Measurements from ENCODE around the gene PRR13. TPM values are rescaled to one million over a fixed set of nuclear protein-coding genes. Genes with fewer than 3 reads are reported as not detected.

Gene PRR13
- total and polyA plus RNA-seq, 4 donors = 94.6 to 224 (median 105) TPM

GRCh38 chr12:53463802-53464560 lies 22.4 kb downstream of the PRR13 start:
- H3K27me3 ChIP-seq (ENCODE audit: control insufficient read depth in 1 of 2, insufficient read depth in 2 of 2, low read length in 1 of 2) = no peaks in the 10 kb centered on the region
- no peak for ATAC-seq (ENCODE audit: low FRiP score)
- peaks cover 16 to 30% of the 10 kb centered on the region in 2 donors for H3K36me3 ChIP-seq (ENCODE audit: control insufficient read depth in 1 of 2, insufficient read depth in 2 of 2, low read length in 1 of 2)
- no peak overlapping the region for H3K4me3 ChIP-seq (ENCODE audit: low read length in 2 of 2)
- intact Hi-C loops (cut with DNase I) = no loop called here
- H3K9me3 ChIP-seq (ENCODE audit: control insufficient read depth, low read length) = no peaks in the 10 kb centered on the region
- DNase-seq = no peak
- no peak overlapping the region for H3K27ac ChIP-seq (ENCODE audit: low read depth in 1 of 2, low read length in 2 of 2)
- no peaks in the 10 kb centered on the region for H3K4me1 ChIP-seq (ENCODE audit: control insufficient read depth in 1 of 2, insufficient read depth in 2 of 2, low read length in 2 of 2)
- WGBS, 2 donors = 49 to 53% methylated on average over 5 of the region's 5 CpGs

- Histone ChIP-seq H3K9me3 (ENCODE audit: control insufficient read depth, low read length) (no peaks in the 10 kb centered on the region), H3K4me3 (ENCODE audit: low read length in 2 of 2) (no peak overlapping the region), H3K36me3 (ENCODE audit: control insufficient read depth in 1 of 2, insufficient read depth in 2 of 2, low read length in 1 of 2) (peaks cover 14 to 30% of the 10 kb centered on the region in 2 donors), H3K27ac (ENCODE audit: low read depth in 1 of 2, low read length in 2 of 2) (no peak overlapping the region), H3K4me1 (ENCODE audit: control insufficient read depth in 1 of 2, insufficient read depth in 2 of 2, low read length in 2 of 2) (no peaks in the 10 kb centered on the region), H3K27me3 (ENCODE audit: control insufficient read depth in 1 of 2, insufficient read depth in 2 of 2, low read length in 1 of 2) (no peaks in the 10 kb centered on the region)
- DNase-seq (no peak), ATAC-seq (ENCODE audit: low FRiP score) (no peak)
- intact Hi-C loops (cut with DNase I) = no loop called here
- WGBS, 2 donors = 84 to 87% methylated on average over 11 of the region's 11 CpGs
These were observed 23.3 kb downstream of the PRR13 start for GRCh38 chr12:53464685-53465418.

- Histone ChIP-seq H3K4me3 (ENCODE audit: low read length in 2 of 2) (no peak overlapping the region), H3K36me3 (ENCODE audit: control insufficient read depth in 1 of 2, insufficient read depth in 2 of 2, low read length in 1 of 2) (peaks cover 14 to 30% of the 10 kb centered on the region in 2 donors), H3K4me1 (ENCODE audit: control insufficient read depth in 1 of 2, insufficient read depth in 2 of 2, low read length in 2 of 2) (no peaks in the 10 kb centered on the region), H3K27me3 (ENCODE audit: control insufficient read depth in 1 of 2, insufficient read depth in 2 of 2, low read length in 1 of 2) (no peaks in the 10 kb centered on the region), H3K27ac (ENCODE audit: low read depth in 1 of 2, low read length in 2 of 2) (no peak overlapping the region), H3K9me3 (ENCODE audit: control insufficient read depth, low read length) (no peaks in the 10 kb centered on the region)
- 48 to 51% methylated on average over 2 of the region's 2 CpGs for WGBS, 2 donors
- DNase-seq (no peak), ATAC-seq (ENCODE audit: low FRiP score) (no peak)
- intact Hi-C loops (cut with DNase I) = no loop called here
These were observed 24.1 kb downstream of the PRR13 start for GRCh38 chr12:53465679-53466078.

GRCh38 chr12:53466640-53467039 lies 25.1 kb downstream of the PRR13 start:
- DNase-seq (no peak), ATAC-seq (ENCODE audit: low FRiP score) (no peak)
- H3K27me3 ChIP-seq (ENCODE audit: control insufficient read depth in 1 of 2, insufficient read depth in 2 of 2, low read length in 1 of 2) = no peaks in the 10 kb centered on the region
- H3K27ac ChIP-seq (ENCODE audit: low read depth in 1 of 2, low read length in 2 of 2) = no peak overlapping the region
- peaks cover 11 to 30% of the 10 kb centered on the region in 2 donors for H3K36me3 ChIP-seq (ENCODE audit: control insufficient read depth in 1 of 2, insufficient read depth in 2 of 2, low read length in 1 of 2)
- no peaks in the 10 kb centered on the region for H3K4me1 ChIP-seq (ENCODE audit: control insufficient read depth in 1 of 2, insufficient read depth in 2 of 2, low read length in 2 of 2)
- H3K4me3 ChIP-seq (ENCODE audit: low read length in 2 of 2) = no peak overlapping the region
- intact Hi-C loops (cut with DNase I) = no loop called here
- WGBS, 2 donors = 64 to 66% methylated on average over 4 of the region's 4 CpGs
- H3K9me3 ChIP-seq (ENCODE audit: control insufficient read depth, low read length) = no peaks in the 10 kb centered on the region

- Histone ChIP-seq H3K36me3 (ENCODE audit: control insufficient read depth in 1 of 2, insufficient read depth in 2 of 2, low read length in 1 of 2) (peaks cover 11 to 34% of the 10 kb centered on the region in 2 donors), H3K4me3 (ENCODE audit: low read length in 2 of 2) (no peak overlapping the region), H3K27me3 (ENCODE audit: control insufficient read depth in 1 of 2, insufficient read depth in 2 of 2, low read length in 1 of 2) (no peaks in the 10 kb centered on the region), H3K4me1 (ENCODE audit: control insufficient read depth in 1 of 2, insufficient read depth in 2 of 2, low read length in 2 of 2) (no peaks in the 10 kb centered on the region), H3K9me3 (ENCODE audit: control insufficient read depth, low read length) (no peaks in the 10 kb centered on the region), H3K27ac (ENCODE audit: low read depth in 1 of 2, low read length in 2 of 2) (no peak overlapping the region)
- WGBS, 2 donors = 63 to 71% methylated on average over 5 of the region's 5 CpGs
- ATAC-seq (ENCODE audit: low FRiP score) (no peak), DNase-seq (no peak)
- intact Hi-C loops (cut with DNase I) = no loop called here
These were observed 25.5 kb downstream of the PRR13 start for GRCh38 chr12:53467082-53467481.

GRCh38 chr12:53467880-53468279 lies 26.3 kb downstream of the PRR13 start:
- Histone ChIP-seq H3K36me3 (ENCODE audit: control insufficient read depth in 1 of 2, insufficient read depth in 2 of 2, low read length in 1 of 2) (peaks cover 11 to 33% of the 10 kb centered on the region in 2 donors), H3K27me3 (ENCODE audit: control insufficient read depth in 1 of 2, insufficient read depth in 2 of 2, low read length in 1 of 2) (no peaks in the 10 kb centered on the region), H3K9me3 (ENCODE audit: control insufficient read depth, low read length) (no peaks in the 10 kb centered on the region), H3K4me1 (ENCODE audit: control insufficient read depth in 1 of 2, insufficient read depth in 2 of 2, low read length in 2 of 2) (no peaks in the 10 kb centered on the region), H3K27ac (ENCODE audit: low read depth in 1 of 2, low read length in 2 of 2) (no peak overlapping the region), H3K4me3 (ENCODE audit: low read length in 2 of 2) (no peak overlapping the region)
- no peak for DNase-seq
- 69 to 80% methylated on average over 2 of the region's 2 CpGs for WGBS, 2 donors
- intact Hi-C loops (cut with DNase I) = no loop called here
- ATAC-seq (ENCODE audit: low FRiP score) = no peak

- WGBS, 2 donors = 62 to 67% methylated on average over 1 of the region's 1 CpG
- intact Hi-C loops (cut with DNase I) = no loop called here
- Histone ChIP-seq H3K27ac (ENCODE audit: low read depth in 1 of 2, low read length in 2 of 2) (no peak overlapping the region), H3K4me3 (ENCODE audit: low read length in 2 of 2) (no peak overlapping the region), H3K4me1 (ENCODE audit: control insufficient read depth in 1 of 2, insufficient read depth in 2 of 2, low read length in 2 of 2) (no peaks in the 10 kb centered on the region), H3K9me3 (ENCODE audit: control insufficient read depth, low read length) (no peaks in the 10 kb centered on the region), H3K36me3 (ENCODE audit: control insufficient read depth in 1 of 2, insufficient read depth in 2 of 2, low read length in 1 of 2) (peaks cover 11 to 33% of the 10 kb centered on the region in 2 donors), H3K27me3 (ENCODE audit: control insufficient read depth in 1 of 2, insufficient read depth in 2 of 2, low read length in 1 of 2) (no peaks in the 10 kb centered on the region)
- no peak for ATAC-seq (ENCODE audit: low FRiP score)
- DNase-seq = no peak
These were observed 26.7 kb downstream of the PRR13 start for GRCh38 chr12:53468282-53468681.

GRCh38 chr12:53472056-53472582 lies 30.6 kb downstream of the PRR13 start:
- no peak for DNase-seq
- 90 to 93% methylated on average over 1 of the region's 1 CpG for WGBS, 2 donors
- intact Hi-C loops (cut with DNase I) = loop anchor here in 1 of 2 donors (5.0 kb wide), 1 partner anchor 40 kb away; no protein-coding TSS in a partner anchor
- Histone ChIP-seq H3K4me1 (ENCODE audit: control insufficient read depth in 1 of 2, insufficient read depth in 2 of 2, low read length in 2 of 2) (no peaks in the 10 kb centered on the region), H3K9me3 (ENCODE audit: control insufficient read depth, low read length) (no peaks in the 10 kb centered on the region), H3K36me3 (ENCODE audit: control insufficient read depth in 1 of 2, insufficient read depth in 2 of 2, low read length in 1 of 2) (peaks cover 7 to 12% of the 10 kb centered on the region in 2 donors), H3K4me3 (ENCODE audit: low read length in 2 of 2) (no peak overlapping the region), H3K27me3 (ENCODE audit: control insufficient read depth in 1 of 2, insufficient read depth in 2 of 2, low read length in 1 of 2) (no peaks in the 10 kb centered on the region), H3K27ac (ENCODE audit: low read depth in 1 of 2, low read length in 2 of 2) (no peak overlapping the region)
- ATAC-seq (ENCODE audit: low FRiP score) = no peak

All from aorta (tissue), 5 donors.